GM12878 (cell line): ENCODE measurements around the gene OR52I2. TPM values are rescaled to one million over a fixed set of nuclear protein-coding genes. Genes with fewer than 3 reads are reported as not detected.

ENCODE experiments used
- ATAC-seq: fragments of 200-7000 bp; cut with Tn5 transposase; 3 replicates; pipeline ENCODE4 v1.9.1; 2020; ENCODE audit warnings: mild to moderate bottlenecking, moderate library complexity
- BruUV-seq: library from RNA; stranded (reverse); fragments of 400-500 nt; replicated peaks from 2 replicates; lab custom pipeline; 2021; lab: Mats Ljungman, UMichigan
- CTCF ChIA-PET: fragments of 300-600 bp; sonication (Branson Sonifier 250); formaldehyde crosslinking; extraction: SDS; loops from one replicate; lab custom pipeline; 2021; ENCODE audit warnings: inconsistent platforms; lab: Yijun Ruan, JAX
- POLR2A ChIA-PET: fragments of 350-600 bp; formaldehyde crosslinking; extraction: SDS; loops from one replicate; lab custom pipeline; 2021; ENCODE audit warnings: inconsistent platforms; lab: Charles Lee
- RAD21 ChIA-PET: fragments of 300-600 bp; sonication (Branson Sonifier 250); formaldehyde crosslinking; loops from one replicate; lab custom pipeline; 2023; ENCODE audit warnings: antibody characterized with exemption; ENCODE audit not compliant: unreplicated experiment; lab: Charles Lee
- SMC1A ChIA-PET: fragments of 300-600 bp; sonication (Branson Sonifier 250); formaldehyde crosslinking; loops from one replicate; lab custom pipeline; 2023; ENCODE audit not compliant: unreplicated experiment, uncharacterized antibody; lab: Charles Lee
- DNase-seq: peaks from one replicate; pipeline ENCODE4 v3.0.0-alpha.2; 2011; ENCODE audit warnings: low read depth, low spot score
- FAIRE-seq: peaks from 3 replicates; lab custom pipeline; 2011; peaks lifted over from hg19 to GRCh38; lab: Jason Lieb, UNC
- H2AFZ ChIP-seq: 2 replicates; pipeline ENCODE4 v1.6.0; 2011; ENCODE audit warnings: low read depth, low read length, control low read depth; ENCODE audit not compliant: control insufficient read depth
- H3K27ac ChIP-seq: 2 replicates; pipeline ENCODE4 v1.5.1; 2011; ENCODE audit warnings: control low read depth; ENCODE audit not compliant: control insufficient read depth, insufficient read depth
- H3K27me3 ChIP-seq, 2 experiments: replicated peaks in 1 of 2; 2 replicates each; pipeline versions ENCODE4 v1.6.0 to v1.6.1; 2011; ENCODE audit warnings: low read length in 1 of 2; ENCODE audit not compliant: control insufficient read depth in 2 of 2, insufficient read depth in 2 of 2
- H3K36me3 ChIP-seq, 2 experiments: 2 replicates each; pipeline ENCODE4 v1.5.1; 2011; ENCODE audit warnings: low read length in 1 of 2; ENCODE audit not compliant: control insufficient read depth in 2 of 2, insufficient read depth in 2 of 2
- H3K4me1 ChIP-seq: 2 replicates; pipeline ENCODE4 v1.6.1; 2011; ENCODE audit warnings: mild to moderate bottlenecking, low read length, moderate library complexity, mixed read lengths; ENCODE audit not compliant: control insufficient read depth, insufficient read depth
- H3K4me2 ChIP-seq: 2 replicates; pipeline ENCODE4 v1.6.0; 2011; ENCODE audit warnings: control low read depth; ENCODE audit not compliant: control insufficient read depth, insufficient read depth
- H3K4me3 ChIP-seq: fragments of 200-600 bp; sonication (generic); 2 replicates; pipeline ENCODE4 v1.5.1; 2016
- H3K79me2 ChIP-seq: 2 replicates; pipeline ENCODE4 v1.6.0; 2011; ENCODE audit warnings: low read length; ENCODE audit not compliant: control insufficient read depth, insufficient read depth
- H3K9ac ChIP-seq: 2 replicates; pipeline ENCODE4 v1.8.0; 2011; ENCODE audit warnings: low read length, control low read depth, mixed read lengths; ENCODE audit not compliant: control insufficient read depth, insufficient read depth
- H3K9me3 ChIP-seq: replicated peaks from 3 replicates; pipeline ENCODE4 v1.5.1; 2011; ENCODE audit warnings: mild to moderate bottlenecking, low read length; ENCODE audit not compliant: control insufficient read depth, insufficient read depth
- H4K20me1 ChIP-seq: 2 replicates; pipeline ENCODE4 v1.6.0; 2011; ENCODE audit not compliant: control insufficient read depth, insufficient read depth
- BCLAF1 ChIP-seq: fragments of 450-650 bp; IDR thresholded peaks from 2 replicates; pipeline ENCODE4 v1.6.1; 2017; ENCODE audit warnings: antibody characterized with exemption, mild to moderate bottlenecking, moderate library complexity
- ESRRA ChIP-seq: IDR thresholded peaks from 2 replicates; pipeline ENCODE4 v1.6.1; 2012; ENCODE audit warnings: mild to moderate bottlenecking, low read length, improper control_type of control experiment
- FOS ChIP-seq: IDR thresholded peaks from 3 replicates; pipeline ENCODE4 v1.6.1; 2011; ENCODE audit warnings: borderline replicate concordance; ENCODE audit not compliant: insufficient read length; ENCODE audit errors: extremely low read depth
- JUNB ChIP-seq: IDR thresholded peaks from 2 replicates; pipeline ENCODE4 v1.6.1; 2016; ENCODE audit warnings: antibody characterized with exemption, mild to moderate bottlenecking
- MXI1 ChIP-seq: fragments of 150-350 bp; IDR thresholded peaks from 2 replicates; pipeline ENCODE4 v1.6.1; 2011; ENCODE audit warnings: low read depth, mild to moderate bottlenecking, inconsistent platforms, low read length, improper control_type of control experiment
- POU2F2 ChIP-seq: IDR thresholded peaks from 3 replicates; pipeline ENCODE4 v1.6.1; 2011; ENCODE audit warnings: low read depth, mild to moderate bottlenecking, low read length, borderline replicate concordance
- PRDM15 ChIP-seq: fragments of 450-650 bp; formaldehyde crosslinking; IDR thresholded peaks from 2 replicates; pipeline ENCODE4 v1.4.0; 2020; ENCODE audit warnings: mild to moderate bottlenecking, moderate library complexity
- SUPT20H ChIP-seq: IDR thresholded peaks from 2 replicates; pipeline ENCODE4 v1.6.1; 2011; ENCODE audit warnings: low read depth, mild to moderate bottlenecking, low read length, moderate library complexity, borderline replicate concordance; ENCODE audit not compliant: control insufficient read depth
- YY1 ChIP-seq: IDR thresholded peaks from 2 replicates; pipeline ENCODE4 v1.6.1; 2011; ENCODE audit warnings: low read depth, mild to moderate bottlenecking, low read length
- ZNF24 ChIP-seq: fragments of 450-650 bp; IDR thresholded peaks from 2 replicates; pipeline ENCODE4 v1.6.1; 2017; ENCODE audit warnings: antibody characterized with exemption, mild to moderate bottlenecking
- WGBS: methylation state at CpG from one replicate; pipeline ENCODE4 v1.1.6; 2016; ENCODE audit warnings: low lambda C conversion rate; ENCODE audit not compliant: insufficient replicate concordance, insufficient coverage; ENCODE audit errors: missing lambda C conversion rate; 5-methylcytosine and 5-hydroxymethylcytosine counted together
- in situ Hi-C: fragments of 300-500 bp; cut with MboI; formaldehyde crosslinking; loops from 9 replicates; pipeline ENCODE4 v1.14.3; 2018; ENCODE audit warnings: mixed read lengths
- intact Hi-C: fragments of 100-400 bp; cut with micrococcal nuclease; formaldehyde crosslinking; loops from one replicate; pipeline ENCODE4 v1.14.2; 2022; ENCODE audit not compliant: unreplicated experiment
- polyA plus RNA-seq, 11 experiments: library from polyadenylated mRNA; depleted of rRNA in 4 of 11; unstranded in 6 of 11; stranded (reverse) in 5 of 11; fragments of >200 nt; fragmentation: Nextera tagmentation in 4 of 11; fragmentation: Illumina TruSeq in 1 of 11; extraction: Ambion mirVana in 4 of 11; extraction: Trizol in 1 of 11; gene quantifications; 1 replicate in 1 of 11; 2 replicates in 10 of 11; pipeline versions ENCODE4 v1.2.1 to v1.2.3, GENCODE V29; 2011 to 2016; ENCODE audit warnings: inconsistent platforms in 2 of 11, missing spikeins in 2 of 11, low read depth in 1 of 11
- total RNA-seq, 4 experiments: library from RNA; depleted of rRNA in 3 of 4; stranded (reverse); fragments of >200 nt in 3 of 4; fragmentation: Illumina TruSeq in 1 of 4; extraction: Trizol in 1 of 4; gene quantifications; 2 replicates each; pipeline versions ENCODE4 v1.2.1 to v1.2.3, GENCODE V29; 2013 to 2021

Gene OR52I2
- total and polyA plus RNA-seq, 10 of the 15 experiments (the other 5 are each of a cell fraction or from before 2014, with no cell fraction given): 0.04 to 0.05 TPM; not detected in 8

- H4K20me1 ChIP-seq: no peaks in the 10 kb centered on the region
- no peak overlapping the region for H3K4me2 ChIP-seq
- TF ChIP-seq YY1 (no peak), BCLAF1 (no peak), FOS (no peak), PRDM15 (CRISPR knock-in tag) (no peak), SUPT20H (no peak), POU2F2 (no peak), MXI1 (no peak), ESRRA (no peak), ZNF24 (no peak), JUNB (no peak)
- FAIRE-seq (no peak), DNase-seq (no peak), ATAC-seq (no peak)
- no peak overlapping the region for H3K4me3 ChIP-seq
- ChIA-PET CTCF (interaction anchor here (1.2 kb wide), 1 partner anchor 185 kb away, joined by 3 read pairs; no protein-coding TSS in a partner anchor), SMC1A (no interaction called here), RAD21 (no interaction called here), POLR2A (no interaction called here)
- H3K79me2 ChIP-seq: no peaks in the 10 kb centered on the region
- in situ Hi-C loops: no loop called here
- BruUV-seq: no TSS peak
- intact Hi-C loops: no loop called here
- no peaks in the 10 kb centered on the region for H3K9me3 ChIP-seq
- no peak overlapping the region for H2AFZ ChIP-seq
- H3K4me1 ChIP-seq: no peaks in the 10 kb centered on the region
- no peaks in the 10 kb centered on the region for H3K36me3 ChIP-seq
- no peak overlapping the region for H3K27ac ChIP-seq
- 45% methylated on average over 7 of the region's 7 CpGs for WGBS
- no peak overlapping the region for H3K9ac ChIP-seq
- H3K27me3 ChIP-seq: no peaks in the 10 kb centered on the region; a peak in 1 of 4 replicates
Observed at GRCh38 chr11:4641501-4641900, 60.0 kb downstream of the OR52I2 start.
